Thoracic aorta (tissue), 2 donors: ENCODE data around the gene CHRM5. TPM values are rescaled to one million over a fixed set of nuclear protein-coding genes. Genes with fewer than 3 reads are reported as not detected.
A peak's percentile ranks its signal among the peaks of the same experiment; 100 is the strongest.

ENCODE experiments used
- ATAC-seq: fragments of 150-250 bp; one replicate; pipeline ENCODE4 v1.8.0; 2017; ENCODE audit warnings: low read depth; ENCODE audit not compliant: insufficient number of reproducible peaks, low FRiP score
- DNase-seq: peaks from one replicate; pipeline ENCODE4 v3.0.0-alpha.2; 2020; ENCODE audit warnings: low spot score
- H3K27ac ChIP-seq, 2 donors: fragments of 200-600 bp; sonication (generic); 1 replicate in 1 of 2; 2 replicates in 1 of 2; pipeline ENCODE4 v1.5.1; 2016; ENCODE audit warnings: mild to moderate bottlenecking in 2 of 2, moderate library complexity in 2 of 2
- H3K27me3 ChIP-seq: fragments of 200-600 bp; sonication (generic); replicated peaks from 2 replicates; pipeline ENCODE4 v1.6.0; 2016; ENCODE audit warnings: mild to moderate bottlenecking; ENCODE audit not compliant: insufficient read depth
- H3K36me3 ChIP-seq: fragments of 200-600 bp; sonication (generic); one replicate; pipeline ENCODE4 v1.5.1; 2016
- H3K4me1 ChIP-seq, 2 donors: fragments of 200-600 bp; sonication (generic); 1 replicate in 1 of 2; 2 replicates in 1 of 2; pipeline versions ENCODE4 v1.5.1 to v1.6.0; 2016; ENCODE audit warnings: low read depth in 2 of 2, mild to moderate bottlenecking in 1 of 2; ENCODE audit not compliant: control insufficient read depth in 1 of 2
- H3K4me3 ChIP-seq: fragments of 200-600 bp; sonication (generic); 2 replicates; pipeline ENCODE4 v1.5.1; 2016; ENCODE audit warnings: mild to moderate bottlenecking
- H3K9me3 ChIP-seq: fragments of 200-600 bp; sonication (generic); 2 replicates; pipeline ENCODE4 v1.5.1; 2016
- total RNA-seq, 2 donors: library from RNA; depleted of rRNA; stranded (reverse); fragments of >200 nt; gene quantifications; one replicate each; pipeline versions ENCODE4 v1.1.0 to v1.2.3, GENCODE V29; 2016
- TF ChIP-seq, protein P1 (sequence below): fragments of 200-600 bp; sonication (generic); IDR thresholded peaks from one replicate; pipeline ENCODE4 v1.5.1; 2019; ENCODE audit warnings: antibody characterized with exemption

CHRM5 gene
- total RNA-seq, 2 donors from 2014 or later, result not detected

DNA sequence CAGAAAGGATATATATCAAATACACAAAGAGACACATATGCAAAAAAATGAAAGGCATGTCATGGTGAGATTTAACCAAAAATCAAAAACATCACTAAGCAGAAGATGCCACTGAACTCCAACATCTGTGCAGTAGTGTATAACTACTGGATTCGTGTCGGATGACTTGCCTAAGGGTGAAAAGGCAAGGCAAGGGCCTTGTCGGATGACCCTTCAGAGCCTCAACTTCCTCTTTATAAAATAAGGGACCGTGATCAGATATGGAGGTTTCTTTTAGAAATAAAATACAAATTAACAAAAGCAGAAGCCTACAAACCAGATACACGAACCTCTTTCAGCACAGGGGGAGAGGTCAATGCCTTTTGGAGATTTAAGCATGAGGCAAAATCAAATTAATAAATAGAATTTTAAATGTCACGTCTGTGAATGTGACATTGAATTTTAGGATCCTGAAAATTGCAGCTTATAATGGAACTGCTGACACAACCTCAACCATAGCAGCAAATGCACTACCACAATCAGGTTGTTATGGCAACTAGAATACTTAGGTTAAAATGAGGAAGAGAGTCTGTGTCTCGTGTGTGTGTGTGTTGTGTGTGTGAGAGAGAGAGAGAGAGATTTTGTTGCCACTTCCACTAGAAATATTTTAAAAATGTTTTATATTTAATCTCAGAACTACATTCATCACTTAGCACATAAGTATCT lies 8.3 kb upstream of the CHRM5 start:
- no peaks in the 10 kb centered on the region for H3K36me3 ChIP-seq
- H3K4me1 ChIP-seq, result peaks cover 5 to 11% of the 10 kb centered on the region in 2 donors
- ATAC-seq (no peak), DNase-seq (no peak)
- no peaks in the 10 kb centered on the region for H3K27me3 ChIP-seq
- H3K4me3 ChIP-seq, result no peak overlapping the region
- H3K9me3 ChIP-seq, result no peaks in the 10 kb centered on the region
- H3K27ac ChIP-seq, result no peak overlapping the region
- TF ChIP-seq, protein P1, sequence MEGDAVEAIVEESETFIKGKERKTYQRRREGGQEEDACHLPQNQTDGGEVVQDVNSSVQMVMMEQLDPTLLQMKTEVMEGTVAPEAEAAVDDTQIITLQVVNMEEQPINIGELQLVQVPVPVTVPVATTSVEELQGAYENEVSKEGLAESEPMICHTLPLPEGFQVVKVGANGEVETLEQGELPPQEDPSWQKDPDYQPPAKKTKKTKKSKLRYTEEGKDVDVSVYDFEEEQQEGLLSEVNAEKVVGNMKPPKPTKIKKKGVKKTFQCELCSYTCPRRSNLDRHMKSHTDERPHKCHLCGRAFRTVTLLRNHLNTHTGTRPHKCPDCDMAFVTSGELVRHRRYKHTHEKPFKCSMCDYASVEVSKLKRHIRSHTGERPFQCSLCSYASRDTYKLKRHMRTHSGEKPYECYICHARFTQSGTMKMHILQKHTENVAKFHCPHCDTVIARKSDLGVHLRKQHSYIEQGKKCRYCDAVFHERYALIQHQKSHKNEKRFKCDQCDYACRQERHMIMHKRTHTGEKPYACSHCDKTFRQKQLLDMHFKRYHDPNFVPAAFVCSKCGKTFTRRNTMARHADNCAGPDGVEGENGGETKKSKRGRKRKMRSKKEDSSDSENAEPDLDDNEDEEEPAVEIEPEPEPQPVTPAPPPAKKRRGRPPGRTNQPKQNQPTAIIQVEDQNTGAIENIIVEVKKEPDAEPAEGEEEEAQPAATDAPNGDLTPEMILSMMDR, result no peak

DNA sequence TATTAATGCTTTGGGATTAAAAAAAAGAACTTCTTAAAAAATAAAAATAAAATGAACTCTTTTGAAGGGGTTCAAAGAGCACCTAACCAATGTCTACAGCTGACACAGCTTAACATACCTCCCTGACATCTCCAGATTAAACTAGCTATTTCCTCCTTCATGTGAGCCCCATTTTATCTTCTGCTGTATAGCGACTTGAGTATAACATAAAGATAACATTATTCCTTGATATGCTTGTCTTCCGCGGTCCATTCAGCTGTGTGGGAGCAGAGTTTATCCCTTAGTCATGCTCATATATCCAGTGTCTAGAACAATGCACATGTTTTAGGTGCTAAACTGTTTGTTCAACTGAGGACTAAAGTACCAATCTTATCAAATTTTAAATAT lies 7.8 kb upstream of the CHRM5 start:
- ATAC-seq (no peak), DNase-seq (no peak)
- peaks cover 8 to 14% of the 10 kb centered on the region in 2 donors for H3K4me1 ChIP-seq
- no peaks in the 10 kb centered on the region for H3K27me3 ChIP-seq
- TF ChIP-seq, protein P1, result no peak
- no peak overlapping the region for H3K27ac ChIP-seq
- no peaks in the 10 kb centered on the region for H3K36me3 ChIP-seq
- no peaks in the 10 kb centered on the region for H3K9me3 ChIP-seq
- no peak overlapping the region for H3K4me3 ChIP-seq

DNA sequence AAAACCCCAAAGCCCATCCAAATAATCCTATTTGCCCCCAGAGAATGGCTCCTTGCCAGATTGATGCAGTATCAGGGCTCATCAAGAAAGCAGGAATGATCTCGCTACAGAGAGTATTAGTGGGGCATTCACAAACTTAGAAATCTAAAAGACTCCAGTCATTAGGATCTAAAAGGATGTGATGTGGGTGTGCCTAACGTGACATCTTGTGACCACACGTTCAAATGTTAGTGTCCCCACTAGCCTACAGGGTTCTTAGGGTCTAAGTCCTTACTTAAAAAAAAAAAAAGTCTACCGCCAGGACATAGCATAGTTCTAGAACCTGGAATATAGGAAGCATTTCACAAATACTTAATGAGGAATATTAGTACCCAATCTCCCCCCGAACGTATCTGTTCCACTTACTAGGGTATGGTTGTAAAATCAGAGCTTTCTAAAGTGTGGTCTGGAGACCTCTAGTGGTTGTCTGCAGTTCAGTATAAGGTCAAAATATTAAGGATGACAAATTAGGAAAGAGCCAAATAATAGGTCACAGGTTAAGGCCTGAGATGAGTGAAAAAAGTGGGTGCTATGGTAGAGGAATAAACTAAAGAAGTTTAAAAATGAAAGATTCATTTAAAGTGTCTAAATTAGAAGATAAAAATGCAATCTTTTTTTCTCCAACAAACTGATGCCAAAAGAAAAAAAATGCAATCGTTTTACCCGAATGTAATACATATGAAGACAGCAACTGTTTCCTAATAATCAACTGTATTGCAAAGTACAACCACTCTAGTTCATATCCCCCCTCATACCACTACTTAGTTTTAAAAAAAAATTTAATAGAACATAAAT lies 4.2 kb upstream of the CHRM5 start:
- no peak overlapping the region for H3K4me3 ChIP-seq
- DNase-seq (no peak), ATAC-seq (no peak)
- no peaks in the 10 kb centered on the region for H3K36me3 ChIP-seq
- H3K27ac ChIP-seq, result no peak overlapping the region
- TF ChIP-seq, protein P1, result peak; percentile 36
- peaks cover 8 to 14% of the 10 kb centered on the region in 2 donors for H3K4me1 ChIP-seq
- no peaks in the 10 kb centered on the region for H3K9me3 ChIP-seq
- H3K27me3 ChIP-seq, result no peaks in the 10 kb centered on the region

DNA sequence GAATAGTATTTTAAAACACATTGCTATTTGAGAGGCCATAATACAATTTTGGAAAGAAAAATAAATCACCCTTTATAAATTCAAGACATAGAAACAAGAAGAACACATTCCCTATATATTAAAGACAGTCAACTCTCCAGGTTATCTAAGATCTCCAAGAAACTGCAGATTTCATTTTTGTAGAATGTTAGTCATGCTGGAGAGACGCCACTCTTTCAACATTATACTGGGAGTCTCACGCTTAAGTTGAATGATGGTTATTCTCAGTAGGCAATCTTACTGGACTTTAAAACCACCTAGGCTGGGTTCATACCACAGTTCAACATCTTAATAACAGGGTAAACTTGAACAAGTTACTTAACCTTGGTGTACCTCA lies 3.6 kb upstream of the CHRM5 start:
- Histone ChIP-seq H3K4me3 (peak overlapping the region; percentile 2), H3K27ac (no peak overlapping the region), H3K4me1 (peaks cover 8 to 14% of the 10 kb centered on the region in 2 donors), H3K36me3 (no peaks in the 10 kb centered on the region), H3K27me3 (no peaks in the 10 kb centered on the region), H3K9me3 (no peaks in the 10 kb centered on the region)
- ATAC-seq (no peak), DNase-seq (no peak)
- TF ChIP-seq, protein P1, result no peak

DNA sequence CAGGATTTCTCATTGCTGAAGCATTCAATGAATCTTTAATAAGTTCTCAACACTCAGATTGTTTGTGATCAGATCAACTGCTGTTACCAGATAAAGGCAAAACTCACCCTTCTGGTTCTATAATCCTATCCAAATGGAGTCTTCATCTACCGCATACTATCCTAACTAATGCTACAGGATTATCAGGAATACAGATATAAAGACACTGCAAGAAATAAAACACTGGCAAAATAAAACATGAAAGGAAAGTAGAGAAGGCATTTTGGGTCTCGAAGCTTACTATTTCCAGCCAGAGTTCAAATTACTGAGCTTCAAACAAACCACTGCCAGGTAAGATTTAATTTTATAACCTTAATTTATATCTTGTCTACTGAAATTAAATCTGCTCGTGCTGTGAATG lies 524 bp downstream of the CHRM5 start:
- ATAC-seq, result no peak
- H3K4me1 ChIP-seq, result peaks cover 8 to 14% of the 10 kb centered on the region in 2 donors
- TF ChIP-seq, protein P1, result no peak

More for the DNA sequence above, 524 bp downstream of the CHRM5 start:
- H3K27me3 ChIP-seq, result no peaks in the 10 kb centered on the region
- no peak overlapping the region for H3K27ac ChIP-seq
- no peak for DNase-seq
- no peaks in the 10 kb centered on the region for H3K36me3 ChIP-seq
- H3K4me3 ChIP-seq, result no peak overlapping the region
- no peaks in the 10 kb centered on the region for H3K9me3 ChIP-seq
